Measurements from ENCODE around the gene LCA5.

DNA sequence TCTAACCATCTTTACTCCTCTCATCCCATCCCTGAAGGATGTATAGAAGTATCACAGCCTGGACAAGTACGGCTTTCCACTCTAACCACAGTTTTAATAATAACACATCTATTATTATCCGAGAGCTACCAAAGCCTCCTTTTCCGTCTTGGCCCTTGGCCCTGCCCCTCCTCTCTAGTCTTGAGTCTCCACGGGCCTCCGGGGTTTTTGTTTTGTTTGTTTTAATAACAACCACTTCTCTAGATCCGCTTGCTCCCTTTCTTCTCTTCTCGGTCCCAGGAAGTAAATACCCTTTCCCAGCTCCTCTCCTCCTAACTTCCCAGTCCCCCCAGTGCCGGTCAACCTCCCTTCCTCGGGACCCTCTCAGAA lies 661 bp downstream of the LCA5 start:
- TF ChIP-seq CTCF (IDR thresholded peaks at IDR 0.05) (no peak), POLR2A (IDR thresholded peaks at IDR 0.05) (no peak), POLR2AphosphoS5 (IDR thresholded peaks at IDR 0.05) (no peak), EP300 (IDR thresholded peaks at IDR 0.05) (no peak)
